Kidney epithelial cell (primary cell): ENCODE results near the gene KCNQ1. TPM values are rescaled to one million over a fixed set of nuclear protein-coding genes. Genes with fewer than 3 reads are reported as not detected.
A peak's percentile ranks its signal among the peaks of the same experiment; 100 is the strongest.

Source experiments
- DNase-seq: peaks from one replicate; pipeline ENCODE4 v3.0.0-alpha.2; 2010; ENCODE audit warnings: low read depth
- H3K27me3 ChIP-seq: 2 replicates; pipeline ENCODE4 v1.6.0; 2011; ENCODE audit warnings: low read length; ENCODE audit not compliant: control insufficient read depth, insufficient read depth
- H3K36me3 ChIP-seq: 2 replicates; pipeline ENCODE4 v1.5.1; 2011; ENCODE audit warnings: low read length; ENCODE audit not compliant: control insufficient read depth, insufficient read depth
- H3K4me3 ChIP-seq: 2 replicates; pipeline ENCODE4 v1.5.1; 2011; ENCODE audit warnings: low read depth, mild to moderate bottlenecking, control low read depth, low read length
- total RNA-seq: library from RNA; depleted of rRNA; stranded (reverse); fragments of >200 nt; gene quantifications from 2 replicates; pipeline ENCODE4 v1.2.3, GENCODE V29; 2015
- TF ChIP-seq, protein P1 (sequence below): IDR thresholded peaks from 2 replicates; pipeline ENCODE4 v1.5.1; 2011; ENCODE audit warnings: mild to moderate bottlenecking, moderate library complexity, low read length, control low read depth, inconsistent platforms; ENCODE audit not compliant: insufficient read depth, poor library complexity, severe bottlenecking

The KCNQ1 gene
- total RNA-seq, 1 donor from 2014 or later = 2.3 TPM

GRCh38 chr11:2809854-2810253 is 365.0 kb downstream of the KCNQ1 start:
- TF ChIP-seq, protein P1, sequence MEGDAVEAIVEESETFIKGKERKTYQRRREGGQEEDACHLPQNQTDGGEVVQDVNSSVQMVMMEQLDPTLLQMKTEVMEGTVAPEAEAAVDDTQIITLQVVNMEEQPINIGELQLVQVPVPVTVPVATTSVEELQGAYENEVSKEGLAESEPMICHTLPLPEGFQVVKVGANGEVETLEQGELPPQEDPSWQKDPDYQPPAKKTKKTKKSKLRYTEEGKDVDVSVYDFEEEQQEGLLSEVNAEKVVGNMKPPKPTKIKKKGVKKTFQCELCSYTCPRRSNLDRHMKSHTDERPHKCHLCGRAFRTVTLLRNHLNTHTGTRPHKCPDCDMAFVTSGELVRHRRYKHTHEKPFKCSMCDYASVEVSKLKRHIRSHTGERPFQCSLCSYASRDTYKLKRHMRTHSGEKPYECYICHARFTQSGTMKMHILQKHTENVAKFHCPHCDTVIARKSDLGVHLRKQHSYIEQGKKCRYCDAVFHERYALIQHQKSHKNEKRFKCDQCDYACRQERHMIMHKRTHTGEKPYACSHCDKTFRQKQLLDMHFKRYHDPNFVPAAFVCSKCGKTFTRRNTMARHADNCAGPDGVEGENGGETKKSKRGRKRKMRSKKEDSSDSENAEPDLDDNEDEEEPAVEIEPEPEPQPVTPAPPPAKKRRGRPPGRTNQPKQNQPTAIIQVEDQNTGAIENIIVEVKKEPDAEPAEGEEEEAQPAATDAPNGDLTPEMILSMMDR = no peak
- peaks cover 55% of the 10 kb centered on the region for H3K27me3 ChIP-seq
- H3K4me3 ChIP-seq = no peak overlapping the region
- no peak for DNase-seq
- no peaks in the 10 kb centered on the region for H3K36me3 ChIP-seq

GRCh38 chr11:2810411-2811205 is 365.8 kb downstream of the KCNQ1 start:
- Histone ChIP-seq H3K27me3 (peaks cover 49% of the 10 kb centered on the region), H3K4me3 (no peak overlapping the region), H3K36me3 (no peaks in the 10 kb centered on the region)
- DNase-seq = no peak
- TF ChIP-seq, protein P1 = no peak

DNA sequence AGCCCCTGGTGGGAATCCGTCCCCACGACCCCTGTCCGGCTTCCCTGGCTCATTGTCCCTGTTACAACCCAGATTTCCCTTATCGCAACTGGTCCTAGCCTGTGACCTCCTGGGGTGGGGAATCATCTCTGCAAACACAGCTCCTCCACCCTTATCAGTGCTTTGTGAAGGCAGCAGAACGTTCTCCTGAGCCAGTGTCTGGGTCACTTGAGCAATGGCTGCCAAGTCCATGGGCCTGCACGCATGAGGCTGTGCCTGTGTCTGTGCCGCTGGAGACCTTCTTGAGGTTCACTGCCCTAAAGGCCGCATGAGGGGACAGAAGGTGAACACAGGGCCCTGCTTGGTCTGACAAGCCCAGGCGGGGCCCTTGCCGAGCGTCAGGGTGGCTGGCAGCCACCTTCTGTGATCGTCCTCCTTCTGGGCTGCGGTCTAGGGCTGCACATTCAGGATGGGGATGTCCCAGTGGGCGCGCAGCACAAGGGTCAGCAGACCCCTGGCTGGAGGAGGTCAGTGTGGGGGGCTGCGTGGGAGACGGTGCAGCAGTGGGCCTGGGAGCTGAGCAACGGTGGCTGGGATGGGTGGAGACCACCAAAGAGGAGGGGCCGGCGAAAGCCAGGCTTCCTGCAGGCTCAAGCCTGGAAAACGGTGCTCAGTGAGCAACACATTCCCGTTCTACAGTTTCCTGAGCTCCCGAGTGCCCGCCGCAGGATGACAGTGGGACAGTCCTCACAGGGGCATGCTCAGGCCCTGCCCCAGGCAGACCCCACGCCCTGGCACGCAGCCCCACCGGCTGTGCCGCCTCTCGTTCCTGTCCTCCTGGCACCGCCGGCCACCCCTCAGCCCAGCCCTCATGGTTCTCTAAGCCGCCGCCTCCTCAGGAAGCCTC is 366.6 kb downstream of the KCNQ1 start:
- Histone ChIP-seq H3K4me3 (no peak overlapping the region), H3K27me3 (peaks cover 43% of the 10 kb centered on the region), H3K36me3 (no peaks in the 10 kb centered on the region)
- TF ChIP-seq, protein P1 = no peak
- DNase-seq = no peak

GRCh38 chr11:2812371-2812991 is 367.7 kb downstream of the KCNQ1 start:
- TF ChIP-seq, protein P1 = no peak
- H3K4me3 ChIP-seq = no peak overlapping the region
- no peak for DNase-seq
- H3K27me3 ChIP-seq = peaks cover 33% of the 10 kb centered on the region
- no peaks in the 10 kb centered on the region for H3K36me3 ChIP-seq

- peak; percentile 16 for DNase-seq
- TF ChIP-seq, protein P1 = no peak
- Histone ChIP-seq H3K36me3 (no peaks in the 10 kb centered on the region), H3K4me3 (no peak overlapping the region), H3K27me3 (peaks cover 25% of the 10 kb centered on the region)
Measured at GRCh38 chr11:2813141-2813908, 368.5 kb downstream of the KCNQ1 start.
